Activated CD4-positive, CD25-positive, alpha-beta regulatory T cell treated with anti-CD3 and anti-CD28 coated beads, Interleukin-2, amount 50 U/mL, for 16 hours (primary cell): ENCODE data around the gene TRAPPC3.
"Not testable (repeated sequence)": the region's sequence is repeated elsewhere in the genome, so short reads cannot be mapped to it uniquely, and the experiment has no call there.

ENCODE experiments used
- DNase-seq: peaks from one replicate; pipeline ENCODE4 v3.0.0-alpha.2; 2020; ENCODE audit warnings: low read depth, low spot score

Gene TRAPPC3

DNA sequence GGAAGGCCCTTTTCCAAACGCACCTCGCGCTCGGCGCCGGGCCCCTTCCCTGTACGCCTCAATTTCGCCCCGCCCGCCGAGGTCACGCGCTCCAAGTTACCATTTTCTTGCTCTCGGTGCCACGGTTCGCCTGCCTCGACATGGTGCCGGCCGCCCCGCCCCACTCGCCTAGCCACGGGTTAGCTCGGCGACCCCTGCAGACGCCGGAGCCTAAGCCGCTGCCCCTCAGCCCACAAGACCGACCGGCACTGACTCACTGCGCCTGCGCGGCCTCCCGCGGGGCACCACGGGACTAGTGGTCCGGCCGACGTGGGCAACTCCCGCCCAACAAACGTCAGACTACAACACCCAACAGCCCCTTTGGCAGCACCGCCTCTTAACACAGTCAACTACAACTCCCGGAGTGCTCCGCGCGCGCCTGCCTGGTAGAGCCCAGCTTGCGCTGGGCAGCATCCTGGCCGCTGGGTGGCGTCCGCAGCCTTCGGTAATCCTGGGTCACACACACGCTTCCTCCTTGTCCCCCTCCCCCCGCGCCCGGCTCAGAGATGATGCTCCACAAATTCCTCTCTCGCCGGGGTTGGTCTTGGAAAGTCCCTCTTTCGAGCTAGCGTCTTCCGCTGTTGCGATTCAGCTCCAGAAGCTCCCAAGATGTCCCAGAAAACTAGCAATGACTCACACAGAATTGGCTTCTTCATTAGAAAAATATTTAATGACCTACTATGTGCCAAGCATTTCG is at the start of gene TRAPPC3:
TRAPPC3 (minus strand) TSS at position 250 of the 736 bp plus-strand sequence; CDS start at position 142, 108 bp downstream.
- peak; percentile 98 for DNase-seq

GRCh38 chr1:36198641-36199040 is 49.4 kb upstream of the TRAPPC3 start:
- DNase-seq, result no peak

- not testable (repeated sequence) for DNase-seq
These were observed 47.5 kb upstream of the TRAPPC3 start for GRCh38 chr1:36196805-36197204.

GRCh38 chr1:36187800-36188593 is 38.7 kb upstream of the TRAPPC3 start:
- peak; percentile 66 for DNase-seq

DNA sequence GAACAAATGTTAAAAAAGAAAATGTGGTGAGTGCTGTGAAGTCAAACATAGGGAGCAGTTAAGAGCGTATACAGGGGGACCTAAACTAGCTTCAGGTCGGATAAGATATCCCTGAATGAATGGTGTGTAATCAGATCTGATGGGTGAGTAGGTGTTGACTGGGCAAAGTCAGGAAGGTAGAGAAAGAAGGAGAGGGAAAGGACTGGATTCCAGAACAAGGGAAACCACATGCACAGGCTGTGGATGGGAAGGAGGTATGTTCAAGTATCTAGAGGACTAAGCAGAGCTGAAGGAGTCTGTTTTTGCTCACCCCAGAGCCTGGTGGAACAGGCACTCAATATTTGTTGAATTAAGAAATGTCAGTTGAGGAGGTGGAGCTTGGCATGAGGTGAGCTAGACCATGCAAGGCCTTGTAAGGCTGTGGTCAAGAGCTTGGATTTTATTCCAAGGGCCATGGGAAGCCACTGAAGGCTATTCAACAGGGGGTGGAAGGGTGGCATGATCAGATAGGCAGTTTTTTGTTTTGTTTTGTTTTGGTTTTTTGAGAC is 34.1 kb upstream of the TRAPPC3 start:
- DNase-seq, result no peak

- DNase-seq, result no peak
These were observed 33.4 kb upstream of the TRAPPC3 start for GRCh38 chr1:36182734-36183133.

GRCh38 chr1:36179220-36179600 is 29.9 kb upstream of the TRAPPC3 start:
- DNase-seq, result no peak

- DNase-seq, result no peak
These were observed 29.4 kb upstream of the TRAPPC3 start for GRCh38 chr1:36178471-36179219.

GRCh38 chr1:36177589-36178431 is 28.5 kb upstream of the TRAPPC3 start:
- DNase-seq, result no peak

GRCh38 chr1:36176106-36176949 is 27.0 kb upstream of the TRAPPC3 start:
- no peak for DNase-seq

- no peak for DNase-seq
These were observed 26.1 kb upstream of the TRAPPC3 start for GRCh38 chr1:36175137-36176095.

- DNase-seq, result no peak
These were observed 25.4 kb upstream of the TRAPPC3 start for GRCh38 chr1:36174713-36175112.

GRCh38 chr1:36172983-36173382 is 23.7 kb upstream of the TRAPPC3 start:
- DNase-seq, result no peak

DNA sequence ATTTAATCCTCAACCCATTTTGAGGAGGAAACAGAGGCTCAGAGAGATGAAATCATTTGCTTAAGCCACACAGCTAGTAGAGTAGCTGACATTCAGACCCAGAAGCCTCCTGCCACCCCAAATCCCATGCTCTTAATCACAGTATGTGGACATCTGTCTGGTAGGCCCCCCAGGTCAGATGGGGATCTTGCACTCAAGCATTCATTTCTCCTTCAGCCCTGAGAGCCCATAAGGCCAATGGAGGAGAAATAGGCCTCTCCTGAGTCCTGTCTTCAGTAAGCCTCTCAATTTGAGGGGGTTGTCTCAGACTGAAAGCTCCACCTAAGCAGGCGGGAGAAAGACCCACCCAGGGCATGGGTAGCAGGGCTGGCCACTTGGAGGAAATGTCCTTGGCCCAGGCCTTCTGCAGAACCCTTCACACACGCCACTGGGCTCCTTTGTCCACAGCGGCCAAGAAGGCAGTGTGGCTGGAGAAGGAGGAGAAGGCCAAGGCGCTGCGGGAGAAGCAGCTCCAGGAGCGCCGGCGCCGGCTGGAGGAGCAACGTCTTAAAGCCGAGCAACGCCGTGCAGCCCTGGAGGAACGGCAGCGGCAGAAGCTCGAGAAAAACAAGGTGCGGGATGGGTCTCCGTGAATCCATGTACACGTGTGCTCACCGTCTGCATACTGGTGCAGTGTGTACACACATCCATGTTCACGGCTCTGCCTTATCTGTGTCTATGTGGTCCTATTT is 22.9 kb upstream of the TRAPPC3 start:
- DNase-seq, result no peak

- no peak for DNase-seq
These were observed 21.5 kb upstream of the TRAPPC3 start for GRCh38 chr1:36170643-36171412.

DNA sequence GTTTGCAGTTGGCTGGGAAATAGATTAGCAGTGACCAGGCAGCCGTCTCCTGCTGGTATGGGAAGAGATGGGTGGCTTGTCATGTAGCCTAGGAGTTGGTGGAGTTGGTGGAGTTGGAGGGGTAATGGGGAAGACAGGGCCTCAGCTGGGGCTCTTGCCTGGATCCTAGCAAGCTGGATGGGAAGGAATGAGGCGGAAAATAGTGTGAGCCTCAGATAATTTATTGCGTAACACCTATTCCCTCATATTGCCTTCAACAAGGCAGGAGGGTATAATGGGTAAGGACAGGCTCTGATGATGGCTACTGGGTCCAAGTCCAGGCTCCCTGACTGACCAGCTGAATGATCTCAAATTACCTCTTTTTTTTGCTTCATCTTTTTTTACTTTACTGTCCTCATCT is 19.2 kb upstream of the TRAPPC3 start:
- DNase-seq, result no peak
